Hippocampal formation (tissue), 2 donors: Measurements from ENCODE around the gene MST1.
"Not testable (repeated sequence)": the region's sequence is repeated elsewhere in the genome, so short reads cannot be mapped to it uniquely, and the experiment has no call there.

Experiments used
- DNase-seq, 2 donors: peaks; one replicate each; lab custom pipeline; 2025; lab: John Stamatoyannopoulos, UW

MST1 gene

DNA sequence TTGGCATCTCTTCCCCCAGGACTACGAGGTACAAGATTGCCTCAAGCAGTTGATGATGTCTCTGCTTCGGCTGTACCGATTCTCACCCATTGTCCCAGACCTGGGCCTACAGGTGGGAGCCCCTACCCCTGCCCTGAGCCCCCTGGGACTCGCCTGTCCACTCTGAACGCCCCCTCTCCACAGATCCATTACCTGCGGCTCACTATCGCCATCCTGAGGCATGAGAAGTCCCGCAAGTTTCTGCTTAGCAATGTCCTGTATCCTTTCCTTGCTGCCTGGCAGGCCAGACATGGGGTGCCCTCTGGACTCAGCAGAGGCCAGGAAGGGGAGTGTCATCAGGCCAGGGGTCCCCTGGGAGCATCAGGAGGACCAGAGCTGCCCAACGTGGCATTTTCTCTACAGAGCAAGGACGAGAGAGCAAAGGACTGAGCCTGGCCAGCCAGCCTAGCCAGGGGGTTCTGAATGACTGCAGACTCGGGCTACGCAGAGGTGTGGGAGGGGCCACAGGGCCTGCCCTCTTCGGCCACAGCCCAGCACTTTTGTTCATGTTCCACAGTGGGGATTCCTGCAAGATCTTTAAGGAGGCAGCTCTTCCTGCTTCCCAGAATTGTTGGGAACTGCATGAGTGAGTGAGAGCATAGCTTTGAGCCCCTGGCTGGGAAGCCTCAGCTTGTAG lies 11.3 kb upstream of the MST1 start:
- DNase-seq, result no peak

DNA sequence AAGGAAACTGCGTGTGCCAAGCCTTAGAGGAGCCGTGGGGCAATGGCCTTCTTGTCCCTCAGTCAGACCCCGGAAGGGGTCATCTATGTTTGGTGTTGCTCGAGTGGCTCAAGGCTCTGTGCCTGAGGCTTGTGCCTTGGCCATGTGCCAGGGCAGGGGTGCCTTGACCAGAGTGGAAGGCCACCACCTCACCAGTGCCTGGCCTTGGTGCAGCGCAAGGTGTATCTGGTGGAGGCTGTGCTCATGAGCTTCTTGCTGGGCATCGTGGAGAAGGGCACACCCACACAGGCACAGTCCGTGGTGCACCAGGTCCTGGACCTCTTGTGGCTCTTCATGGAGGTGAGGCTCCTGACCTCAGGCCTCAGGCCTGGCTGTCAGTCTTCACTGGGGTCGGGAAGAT lies 10.7 kb upstream of the MST1 start:
- DNase-seq, result no peak

- no peak for DNase-seq
These were observed 10.2 kb upstream of the MST1 start for GRCh38 chr3:49699281-49699979.

GRCh38 chr3:49695350-49696015 lies 6.2 kb upstream of the MST1 start:
- DNase-seq, result not testable (repeated sequence)

DNA sequence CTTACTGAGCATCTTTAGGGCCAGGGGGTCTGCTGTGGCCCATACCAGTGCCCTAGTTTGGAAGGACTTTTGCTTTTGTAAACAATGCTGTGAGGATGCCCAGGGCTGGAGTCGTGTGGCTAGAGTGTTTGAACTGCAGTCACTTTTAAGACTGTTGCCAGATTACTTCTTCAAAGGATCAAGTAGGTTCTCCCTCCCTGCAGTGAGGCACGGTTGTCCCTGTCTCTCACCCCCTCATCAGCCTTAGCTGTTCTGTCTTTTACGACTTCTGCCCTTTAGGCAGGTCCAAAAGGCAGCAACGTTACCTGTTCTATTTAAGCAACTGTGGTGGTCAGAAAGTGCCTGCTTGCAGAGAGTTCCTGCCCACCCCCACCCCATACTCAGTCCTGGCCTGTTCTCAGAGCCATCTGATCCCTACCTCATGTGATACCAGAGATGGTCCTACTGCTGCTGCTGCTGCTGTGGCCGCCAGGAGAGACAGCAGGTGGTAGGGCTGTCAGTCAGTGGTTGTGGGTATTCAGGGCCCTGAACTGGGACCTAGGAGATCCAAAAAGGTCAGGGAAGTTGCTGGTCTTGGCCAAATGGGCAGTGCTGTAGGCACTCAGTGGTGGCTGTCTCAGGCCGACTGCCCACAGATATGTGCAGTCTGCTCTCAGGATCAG lies 5.3 kb upstream of the MST1 start:
- not testable (repeated sequence) for DNase-seq

GRCh38 chr3:49691481-49691880 lies 2.2 kb upstream of the MST1 start:
- DNase-seq, result not testable (repeated sequence)

- DNase-seq, result not testable (repeated sequence)
These were observed 1.6 kb upstream of the MST1 start for GRCh38 chr3:49690856-49691255.

DNA sequence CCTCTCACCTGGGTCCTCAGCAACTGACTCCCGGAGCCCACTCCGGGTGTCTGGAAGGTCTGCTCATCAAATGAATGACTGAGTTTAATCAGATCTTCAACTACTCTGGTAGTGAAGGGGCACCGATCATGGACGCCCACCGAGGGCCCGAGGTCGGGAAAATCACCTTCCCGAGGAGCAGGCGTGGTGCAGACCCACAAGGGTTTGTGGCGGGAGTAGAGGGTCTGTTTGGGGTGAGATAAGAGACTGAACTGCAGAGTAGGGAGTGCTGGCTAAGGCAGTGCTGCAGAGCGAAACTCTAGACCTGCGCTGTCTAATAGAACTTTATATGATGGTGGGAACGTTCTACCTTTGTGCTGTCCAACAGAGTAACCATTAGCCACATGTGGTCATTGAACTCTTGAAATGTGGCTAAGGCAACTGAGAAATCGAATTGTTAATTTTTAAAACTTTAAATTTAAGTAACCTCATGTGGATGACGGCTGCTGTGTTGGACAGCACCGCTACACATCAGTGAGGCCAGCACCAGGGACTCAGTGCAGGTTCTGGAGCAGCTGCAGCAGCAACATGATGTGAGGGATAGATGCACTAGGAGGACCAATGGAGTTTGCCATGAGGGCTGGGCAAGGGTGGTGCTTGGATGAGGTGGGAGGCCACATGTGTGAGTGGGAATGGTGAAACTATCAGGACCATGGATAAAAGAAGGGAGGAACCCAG lies 792 bp upstream of the MST1 start:
- not testable (repeated sequence) for DNase-seq

- not testable (repeated sequence) for DNase-seq
These were observed 782 bp downstream of the MST1 start for GRCh38 chr3:49688338-49689045.

DNA sequence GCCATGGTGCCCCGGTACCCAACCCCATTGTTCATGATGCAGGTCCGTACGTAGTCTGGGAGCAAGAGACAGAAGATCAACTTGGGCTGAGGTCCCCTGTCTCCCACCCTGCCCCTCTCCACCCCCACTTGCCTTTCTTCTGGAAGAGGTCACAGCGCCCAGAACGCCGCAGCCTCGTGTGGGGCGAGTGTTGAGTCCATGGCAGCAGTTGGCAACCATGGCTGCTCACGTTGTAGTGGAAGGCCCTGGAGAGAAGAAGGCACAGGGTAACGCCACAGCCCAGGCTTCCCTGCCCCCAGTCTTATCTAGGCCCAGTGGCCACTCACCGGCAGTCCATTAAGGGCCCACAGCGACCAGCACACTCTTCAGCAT lies 1.9 kb downstream of the MST1 start:
- not testable (repeated sequence) for DNase-seq

DNA sequence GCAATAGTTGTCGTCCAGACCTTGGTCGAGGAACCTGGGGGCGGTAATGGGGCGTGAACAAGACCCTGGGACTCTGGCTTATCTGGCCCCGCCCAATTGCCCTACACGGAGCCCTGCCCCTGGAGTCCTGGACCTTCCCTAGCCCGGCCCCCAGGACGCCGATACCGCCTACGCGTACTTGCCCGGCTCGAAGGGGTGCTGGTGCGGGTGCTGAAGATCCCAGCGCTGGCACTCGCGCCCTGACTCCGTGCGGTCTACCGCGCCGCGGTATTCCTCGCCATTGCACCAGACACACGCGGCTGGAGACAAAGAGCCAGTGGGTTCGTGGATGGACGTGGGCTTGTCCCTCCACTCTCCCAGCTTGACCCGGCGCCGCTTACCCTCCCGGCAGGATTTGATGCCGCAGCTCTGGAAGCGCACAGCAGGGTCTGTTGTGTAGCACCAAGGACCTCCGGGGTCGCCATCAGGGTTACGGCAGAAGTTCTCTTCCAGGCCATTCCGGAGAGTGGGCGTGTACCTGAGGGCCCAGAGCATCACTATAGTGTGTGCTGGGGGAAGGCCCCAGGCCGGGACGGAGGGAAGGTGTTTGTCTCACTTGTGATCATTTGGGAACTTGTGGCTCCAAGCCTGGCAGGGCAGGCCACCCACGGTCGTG lies 2.4 kb downstream of the MST1 start:
- DNase-seq, result not testable (repeated sequence)

DNA sequence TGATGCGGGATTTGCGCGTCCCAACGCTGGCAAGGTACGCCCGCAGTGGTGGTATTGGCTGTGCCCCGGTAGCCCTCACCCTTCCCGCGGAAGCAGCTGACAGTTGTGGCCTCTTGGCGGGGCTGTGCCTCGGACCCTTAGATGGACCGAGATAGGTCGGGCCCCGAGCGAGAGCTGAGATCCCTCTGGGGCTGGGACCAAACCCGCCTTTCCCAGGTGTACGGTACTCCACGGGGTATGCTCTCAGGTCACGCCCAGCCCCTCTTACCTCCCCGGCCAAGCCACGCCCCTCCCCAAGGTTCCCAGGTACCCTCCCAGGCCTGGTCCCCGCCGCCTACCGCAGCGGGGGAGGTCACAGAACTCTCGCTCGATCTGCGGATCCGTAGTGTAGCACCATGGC lies 2.9 kb downstream of the MST1 start:
- DNase-seq, result not testable (repeated sequence)

DNA sequence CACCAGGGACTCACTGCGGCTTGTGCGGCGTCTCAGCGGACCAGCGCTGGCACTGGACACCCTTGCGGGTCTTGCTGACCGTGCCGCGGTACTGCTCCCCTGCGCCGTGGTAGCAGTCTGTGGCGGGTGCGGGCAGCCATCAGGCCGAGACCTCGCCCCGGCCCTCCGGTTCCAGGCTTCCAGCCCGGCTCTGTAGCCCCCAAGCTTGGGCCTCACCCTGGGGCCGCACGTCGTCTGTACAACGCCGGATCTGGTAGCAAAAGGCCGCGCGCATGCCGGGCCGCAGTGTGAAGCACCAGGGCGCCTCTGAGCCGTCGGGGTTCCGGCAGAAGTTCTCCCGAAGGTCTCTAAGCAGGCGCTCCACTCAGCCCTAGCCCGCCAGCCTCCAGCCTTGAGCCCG lies 3.4 kb downstream of the MST1 start:
- DNase-seq, result not testable (repeated sequence)

GRCh38 chr3:49685103-49685502 lies 4.2 kb downstream of the MST1 start:
- DNase-seq, result not testable (repeated sequence)

DNA sequence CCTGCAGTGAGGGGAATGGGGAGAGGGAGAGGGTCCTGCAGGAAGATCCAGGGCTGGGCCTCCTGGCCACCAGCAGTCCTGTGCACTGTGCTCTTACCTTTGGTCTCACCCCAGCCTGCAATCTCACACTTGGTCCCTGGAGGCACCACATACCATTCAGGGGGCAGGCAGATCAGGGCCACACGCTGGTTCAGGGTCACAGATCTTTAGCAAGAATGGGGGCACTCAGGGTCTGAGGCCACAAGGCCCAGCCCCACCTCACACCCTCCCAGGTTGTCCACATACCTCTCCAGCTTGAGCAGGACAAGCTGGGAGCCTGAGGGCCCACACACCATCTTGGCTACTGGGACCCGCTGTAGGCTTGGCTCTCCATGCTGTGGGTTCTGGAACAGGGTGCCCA lies 4.8 kb downstream of the MST1 start:
- not testable (repeated sequence) for DNase-seq

- DNase-seq, result no peak
These were observed 6.1 kb downstream of the MST1 start for GRCh38 chr3:49683162-49683561.

DNA sequence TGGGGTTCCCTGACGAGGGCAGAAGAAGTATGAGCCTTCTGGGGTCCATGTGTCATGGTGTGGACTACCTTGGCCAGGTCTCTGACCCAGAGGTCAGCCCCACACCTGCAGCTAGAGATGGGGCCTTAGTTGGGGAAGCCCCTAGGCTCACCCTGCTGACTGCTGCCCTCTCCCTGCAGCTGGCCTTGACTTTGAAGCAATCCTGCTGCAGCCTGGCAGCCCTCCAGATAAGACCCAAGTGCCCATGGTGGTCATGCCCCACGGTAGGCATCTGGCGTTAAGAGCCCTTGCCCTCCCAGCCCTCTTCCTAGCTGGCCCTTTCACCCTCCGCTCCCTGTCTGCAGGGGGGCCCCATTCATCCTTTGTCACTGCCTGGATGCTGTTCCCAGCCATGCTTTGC lies 7.7 kb downstream of the MST1 start:
- no peak for DNase-seq

- DNase-seq, result no peak
These were observed 8.1 kb downstream of the MST1 start for GRCh38 chr3:49681232-49681522.

DNA sequence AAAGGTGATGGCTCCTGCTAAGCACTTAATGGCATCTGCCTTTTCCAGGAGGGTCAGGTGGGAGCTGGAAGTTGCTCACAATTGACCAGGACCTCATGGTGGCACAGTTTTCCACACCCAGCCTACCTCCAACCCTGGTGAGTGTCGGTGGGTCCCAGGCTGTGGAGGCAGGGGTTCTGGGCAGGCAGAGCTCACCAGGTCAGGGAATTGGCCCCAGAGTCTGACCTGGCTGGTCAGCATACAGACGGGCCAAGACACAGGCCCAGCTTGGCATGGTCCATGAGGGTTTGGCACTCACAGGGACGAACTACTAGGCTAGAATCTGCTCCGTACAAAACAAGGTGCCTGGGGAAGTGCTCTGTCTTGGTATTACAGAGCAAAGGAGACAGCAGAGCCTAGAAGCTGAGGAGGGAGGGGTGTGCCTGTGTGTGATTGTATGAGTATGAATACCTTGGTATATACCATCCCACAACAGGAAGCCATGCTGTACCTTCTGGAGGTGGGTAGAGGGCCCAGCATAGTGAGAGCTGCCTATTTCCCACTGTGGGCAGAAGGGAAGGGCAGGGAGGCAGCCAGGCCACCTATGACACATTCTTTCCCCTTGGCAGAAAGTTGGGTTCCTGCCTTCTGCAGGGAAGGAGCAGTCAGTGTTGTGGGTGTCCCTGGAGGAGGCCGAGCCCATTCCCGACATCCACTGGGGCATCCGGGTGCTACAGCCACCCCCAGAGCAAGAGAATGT lies 8.6 kb downstream of the MST1 start:
- no peak for DNase-seq

- no peak for DNase-seq
These were observed 13.4 kb downstream of the MST1 start for GRCh38 chr3:49675912-49676311.
